ENCODE data around the gene CADPS.

The CADPS gene

DNA sequence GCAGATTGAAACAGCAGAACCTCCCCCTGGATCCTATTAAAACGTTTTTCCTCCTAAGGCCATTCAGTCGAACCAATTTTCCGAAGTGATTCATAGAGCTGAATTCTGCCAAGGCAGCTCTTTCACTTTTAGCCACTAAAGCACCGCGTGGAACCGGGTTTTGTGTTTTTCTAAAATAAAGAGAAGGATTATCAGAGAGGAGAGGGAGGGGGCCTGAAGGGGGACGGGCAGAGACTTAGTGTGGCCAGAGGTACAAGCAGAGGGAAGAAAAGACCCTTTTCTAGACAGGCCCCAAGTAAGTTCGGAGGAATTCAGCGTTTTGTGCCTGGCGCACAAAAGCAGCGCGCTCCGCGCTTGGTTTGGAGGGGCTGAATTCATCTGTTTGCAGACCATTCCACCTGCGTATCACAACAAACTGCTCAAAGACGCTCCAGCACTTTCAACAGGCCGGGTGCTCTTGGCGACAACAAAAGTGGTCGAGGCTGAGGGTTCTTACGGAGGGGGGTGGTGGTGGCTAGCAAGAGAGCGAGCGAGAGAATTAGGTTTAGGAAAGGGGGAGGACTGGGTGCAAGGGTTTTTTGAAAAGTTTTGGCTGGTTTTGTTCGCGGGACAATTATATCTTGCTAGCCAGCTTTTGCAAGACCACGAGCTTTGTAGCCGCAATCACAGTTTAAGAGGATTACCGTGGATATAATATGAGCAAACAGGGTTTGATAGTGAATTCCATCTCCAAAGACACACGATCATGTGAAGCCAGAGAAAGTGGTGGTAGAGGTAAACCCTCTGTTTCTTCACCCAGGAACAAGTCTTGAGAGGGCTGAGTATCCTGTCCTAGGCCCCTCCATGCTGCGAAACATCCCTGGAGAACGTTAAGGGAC lies 500.6 kb downstream of the CADPS start:
- DNase-seq (ENCODE audit: low read depth), result no peak

DNA sequence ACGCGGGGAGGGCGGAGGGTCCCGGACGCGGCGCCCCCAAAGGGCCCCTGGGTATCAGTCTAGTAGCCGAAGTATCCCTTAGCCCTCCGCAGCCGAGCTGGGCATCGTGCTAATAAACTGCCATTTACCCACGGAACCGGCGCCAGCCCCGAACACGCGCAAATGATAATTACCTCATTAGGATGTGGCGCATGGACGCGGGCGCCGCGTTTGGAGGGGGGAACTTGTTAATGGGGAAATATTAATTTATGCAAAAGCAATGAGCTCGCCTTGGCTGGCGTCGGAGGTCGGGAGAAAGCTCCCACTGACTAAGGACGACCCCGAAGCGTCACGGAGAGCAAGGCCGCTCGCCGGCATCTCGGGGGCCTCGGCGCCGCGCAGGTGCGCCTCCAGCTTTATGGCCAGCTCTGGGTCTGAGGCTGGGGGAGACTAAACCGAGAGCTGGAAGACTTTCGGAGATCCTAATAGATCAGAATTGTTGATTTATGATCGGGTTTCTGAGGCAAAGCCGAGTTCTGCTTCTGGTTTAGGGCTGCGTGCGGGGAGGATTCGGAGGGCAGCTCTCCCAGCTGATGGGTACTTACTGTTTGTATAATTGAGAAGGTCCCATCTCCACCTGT lies 501.4 kb downstream of the CADPS start:
- no peak for DNase-seq (ENCODE audit: low read depth)

DNA sequence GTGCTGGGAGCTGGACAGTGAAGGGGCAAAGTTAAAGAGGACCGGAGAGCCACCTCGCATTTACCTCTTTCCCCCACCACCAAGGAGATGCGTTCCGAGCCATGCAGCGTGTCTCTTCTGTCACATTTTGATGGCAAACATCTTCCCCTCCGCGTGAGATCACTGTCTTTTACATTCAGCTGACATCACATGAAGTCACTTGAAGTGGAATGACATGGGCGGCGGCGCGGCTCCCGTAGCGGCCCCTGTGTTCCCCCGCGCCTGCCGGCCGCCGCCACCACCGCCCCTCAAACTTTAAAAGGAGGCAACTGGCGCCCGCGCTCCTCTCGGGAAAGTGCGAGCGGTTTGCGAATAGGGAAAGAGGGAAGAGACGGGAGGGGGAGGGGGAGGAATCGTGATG lies 502.0 kb downstream of the CADPS start, which contains the start of gene FEZF2:
TSS of gene FEZF2 (minus strand) at position 336 of the 400 bp plus-strand sequence. CDS start 682 bp downstream, outside the sequence.
- DNase-seq (ENCODE audit: low read depth), result no peak

DNA sequence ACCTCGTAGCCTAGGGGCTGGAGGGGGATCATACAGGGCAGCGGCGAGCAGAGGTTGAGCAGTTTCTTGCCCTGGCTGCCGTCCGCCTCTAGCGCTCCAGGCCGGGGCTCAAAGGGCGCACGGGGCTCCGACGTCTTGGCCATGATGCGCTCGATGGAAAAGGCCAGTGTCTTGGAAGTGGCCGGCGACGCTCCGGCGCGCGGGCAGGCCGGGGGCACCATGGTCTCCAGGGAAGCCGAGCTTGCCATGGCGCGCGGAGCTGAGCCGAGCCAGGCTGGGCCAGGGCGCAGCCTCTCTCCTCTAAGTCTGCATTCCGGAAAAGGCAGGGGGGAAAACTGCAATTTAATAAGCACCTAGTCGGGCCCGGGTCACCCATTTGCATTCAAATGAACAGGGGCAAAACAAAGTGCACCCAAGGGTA lies 502.6 kb downstream of the CADPS start:
- no peak for DNase-seq (ENCODE audit: low read depth)

DNA sequence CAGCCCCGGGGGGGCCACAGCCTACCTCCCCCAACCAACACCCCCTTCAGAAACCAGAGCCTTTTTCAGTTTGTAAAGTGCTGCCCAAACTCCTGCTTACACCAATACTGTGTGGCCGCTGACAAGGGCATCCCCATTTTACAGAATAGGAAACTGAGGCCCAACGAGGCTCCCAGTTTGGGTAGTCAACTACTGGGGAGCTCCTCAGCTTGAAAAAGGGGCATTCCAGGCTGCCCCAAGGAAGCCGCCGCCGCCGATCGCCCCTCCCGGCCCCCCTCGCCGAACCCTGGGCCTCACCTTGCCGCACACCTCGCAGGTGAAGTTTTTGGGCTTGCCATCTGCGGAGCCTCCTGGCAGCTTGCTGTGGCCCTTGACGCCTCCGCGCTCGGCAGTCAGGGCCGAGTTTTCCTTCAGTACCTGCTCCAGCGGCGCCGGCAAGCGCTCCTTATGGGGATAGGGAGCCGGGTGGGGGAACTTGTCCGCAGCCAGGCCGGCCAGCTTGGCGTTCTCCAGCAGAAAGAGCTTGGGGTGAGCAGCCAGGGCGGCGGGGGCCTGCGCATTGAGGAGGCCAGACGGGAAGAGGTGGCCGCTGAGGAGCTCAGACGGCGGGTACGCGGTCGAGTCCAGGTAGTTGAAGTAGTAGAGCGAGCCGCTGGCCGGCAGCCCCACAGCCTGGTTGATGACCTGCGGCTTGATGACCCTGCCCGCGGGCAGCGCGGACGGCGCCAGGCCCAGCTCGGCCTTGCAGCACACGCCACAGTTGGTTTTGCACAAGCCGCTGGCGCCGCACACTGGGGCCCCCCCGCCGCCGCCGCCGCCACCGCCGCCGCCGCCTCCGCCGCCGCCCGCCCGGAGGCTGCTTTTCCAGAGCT lies 503.3 kb downstream of the CADPS start:
- DNase-seq (ENCODE audit: low read depth), result no peak

DNA sequence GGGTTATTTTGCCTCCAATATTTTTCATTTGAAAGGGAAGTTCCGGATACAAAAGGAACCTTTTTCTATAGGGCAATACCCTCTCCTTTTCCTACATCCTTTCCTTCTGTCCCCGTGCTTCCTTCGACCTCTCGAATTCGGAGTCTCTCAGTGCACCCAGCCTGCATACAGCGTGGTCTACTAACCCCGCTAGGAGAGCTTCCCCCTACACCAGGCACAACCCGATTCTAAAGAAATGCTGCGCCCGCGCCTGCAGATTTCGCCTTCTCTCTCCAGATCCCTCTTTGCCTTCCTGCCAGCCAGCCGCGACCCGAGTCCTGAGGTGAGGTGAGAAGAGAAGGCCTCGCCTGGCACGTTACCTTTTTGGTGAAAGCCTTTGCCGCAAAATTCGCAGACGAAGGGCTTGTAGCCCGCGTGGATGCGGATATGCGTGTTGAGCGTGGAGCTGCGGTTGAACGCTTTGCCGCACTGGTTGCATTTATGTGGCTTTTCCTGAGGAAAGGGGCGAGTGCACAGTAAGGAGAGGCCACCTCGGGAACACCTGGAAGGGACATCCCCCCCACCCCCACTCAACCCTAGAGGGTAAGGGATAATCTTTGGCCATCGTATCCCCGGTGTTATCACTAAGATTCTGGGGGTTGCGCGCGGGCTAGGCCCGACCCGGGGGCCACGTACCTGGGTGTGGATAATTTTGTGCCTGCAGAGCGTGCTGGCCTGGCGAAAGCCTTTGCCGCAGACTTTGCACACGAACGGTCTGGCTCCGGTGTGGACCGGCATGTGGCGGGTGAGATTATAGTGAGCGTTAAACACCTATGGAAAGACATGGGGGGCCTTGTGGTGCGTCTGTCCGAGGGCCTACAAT lies 504.1 kb downstream of the CADPS start:
- no peak for DNase-seq (ENCODE audit: low read depth)

DNA sequence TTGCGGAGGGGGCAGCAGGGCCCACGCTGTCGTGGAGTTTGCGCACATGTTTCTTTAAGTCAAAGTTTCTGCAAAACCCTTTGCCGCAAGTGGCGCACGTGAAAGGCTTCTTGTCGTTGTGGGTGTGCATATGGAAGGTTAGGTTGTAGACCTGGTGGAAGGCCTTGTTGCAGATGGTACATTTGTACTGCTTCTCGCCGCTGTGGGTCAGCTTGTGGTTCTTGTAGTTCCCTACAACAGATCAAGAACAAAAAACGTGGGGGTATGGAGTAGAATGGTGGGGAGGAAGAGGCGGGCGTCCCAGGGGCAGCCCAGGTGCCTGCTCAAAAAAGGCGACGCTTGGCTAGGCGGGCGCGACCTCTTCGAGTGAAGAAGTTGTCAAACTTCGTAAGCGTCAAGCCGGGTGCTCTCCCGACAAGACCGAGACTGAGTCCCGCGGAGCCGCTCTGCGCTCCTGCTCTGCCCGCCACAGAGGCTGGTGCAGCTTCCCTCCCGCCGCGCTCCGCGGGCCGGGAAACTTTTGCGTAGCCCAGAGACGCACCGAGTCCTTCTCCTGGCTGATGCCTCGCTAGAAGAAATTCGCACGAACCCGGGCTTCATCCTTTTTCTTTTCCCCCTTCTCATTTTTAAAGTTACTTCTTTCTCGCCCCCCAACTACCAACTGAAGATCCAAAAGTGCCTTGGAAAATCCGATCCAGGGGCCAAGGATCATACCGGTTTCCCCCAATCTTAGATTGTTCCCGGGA lies 504.9 kb downstream of the CADPS start:
- DNase-seq (ENCODE audit: low read depth), result no peak

DNA sequence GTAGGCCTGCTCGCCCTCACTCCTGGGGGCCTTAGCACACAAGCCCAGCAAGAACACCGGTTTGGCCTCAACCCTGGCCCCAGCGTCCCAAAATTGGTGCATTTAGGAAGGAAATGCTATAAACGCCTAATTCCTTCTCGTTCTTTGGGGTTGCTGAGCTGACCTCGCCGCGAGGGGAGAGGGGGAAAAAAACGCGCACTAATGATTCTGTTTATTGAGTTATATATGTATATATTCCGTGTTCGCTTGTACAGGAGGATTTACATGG lies 505.8 kb downstream of the CADPS start:
- DNase-seq (ENCODE audit: low read depth), result no peak

DNA sequence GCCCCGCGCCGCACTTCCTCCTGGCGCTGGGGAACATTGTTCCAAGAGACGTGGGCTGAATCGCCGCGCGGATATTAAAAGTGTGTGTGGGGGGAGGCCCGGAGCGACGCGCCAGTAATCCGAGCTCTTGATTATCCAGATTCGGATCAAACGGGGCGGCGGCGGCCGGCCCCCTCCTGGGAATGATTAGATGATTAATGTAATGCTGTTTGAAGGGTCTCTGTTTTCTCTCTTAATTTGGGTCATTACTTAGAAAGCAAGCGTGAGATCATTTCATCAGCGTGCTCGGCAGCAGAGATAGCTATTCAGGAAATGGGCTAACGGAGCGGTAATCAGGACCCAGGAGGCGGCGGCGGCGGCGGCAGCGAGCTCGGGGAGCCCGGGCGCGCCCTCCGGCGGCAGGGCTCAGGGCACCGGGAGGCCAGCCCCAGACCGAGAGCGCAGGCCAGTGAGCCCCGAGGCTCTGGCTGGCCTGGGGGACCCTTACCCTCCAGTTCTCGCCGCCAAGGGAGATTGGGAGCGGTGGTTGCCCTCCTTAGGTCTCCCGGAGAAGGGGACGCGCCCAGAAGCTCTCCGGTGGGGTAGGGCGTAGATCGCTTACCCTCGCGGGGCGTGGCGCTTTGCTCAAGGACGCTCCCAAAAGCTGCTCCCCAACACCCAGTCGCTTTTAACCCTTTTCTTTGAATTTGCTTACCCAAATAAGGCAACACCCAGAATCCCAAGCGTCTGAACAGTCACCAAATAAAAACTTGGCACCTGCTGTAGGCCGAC lies 506.3 kb downstream of the CADPS start:
- DNase-seq (ENCODE audit: low read depth), result no peak

DNA sequence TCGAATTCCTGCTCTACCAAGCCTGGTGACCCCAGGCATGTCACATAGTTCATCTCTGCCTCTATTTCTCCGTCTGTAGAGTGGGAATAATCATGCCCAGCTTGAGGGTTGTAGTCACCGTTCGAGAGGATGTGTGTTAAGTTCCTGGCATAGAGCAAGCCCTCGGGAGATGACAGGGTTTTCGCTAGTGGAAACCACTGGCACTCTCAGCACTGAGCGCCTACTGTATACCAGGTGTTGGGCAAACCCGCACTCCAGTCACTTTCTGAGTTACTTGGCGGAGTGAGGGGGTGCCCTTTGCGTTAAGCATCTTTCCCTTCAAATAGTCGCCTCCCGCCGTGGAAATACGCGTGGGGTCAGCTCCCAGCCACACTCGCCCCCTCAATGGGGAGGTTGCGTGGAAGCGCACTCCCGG lies 506.9 kb downstream of the CADPS start:
- no peak for DNase-seq (ENCODE audit: low read depth)

DNA sequence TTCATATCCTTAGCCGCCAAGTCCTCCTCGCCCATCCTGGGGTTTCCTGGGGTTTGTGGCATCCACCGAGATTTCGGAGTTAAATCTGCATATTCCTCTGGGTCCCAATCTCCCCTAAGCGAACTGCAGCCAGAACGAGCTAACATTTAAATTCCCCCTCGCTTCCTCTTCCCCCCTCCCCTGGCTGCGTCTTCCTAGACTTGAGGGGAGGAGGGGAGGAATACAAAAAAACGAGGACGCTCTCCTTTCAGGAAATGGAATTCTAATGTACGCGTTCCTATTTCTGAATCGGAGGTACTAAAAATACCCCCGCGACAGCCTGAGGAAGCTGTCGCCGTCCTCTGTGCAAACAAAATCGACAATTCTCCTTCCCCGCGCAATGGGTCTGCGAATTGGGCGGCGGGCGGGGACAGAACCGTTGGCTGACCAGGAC lies 507.4 kb downstream of the CADPS start:
- no peak for DNase-seq (ENCODE audit: low read depth)

DNA sequence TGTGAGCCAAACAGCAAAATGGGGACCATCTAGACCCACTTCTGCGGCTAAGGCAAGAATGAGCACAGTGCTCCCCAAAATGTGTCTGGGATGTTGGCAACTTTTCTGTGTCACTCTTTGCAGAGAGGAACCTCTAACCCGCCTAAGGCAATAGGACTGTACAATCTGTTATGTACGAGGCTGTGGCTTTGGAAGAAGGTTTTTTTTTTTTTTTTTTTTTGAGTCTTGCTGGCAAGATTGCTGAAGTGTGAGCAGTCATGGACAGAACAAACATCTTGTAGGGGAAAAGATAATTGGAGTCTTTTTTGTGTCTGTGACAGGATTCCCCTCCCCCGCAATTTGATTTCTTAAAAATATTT lies 509.1 kb downstream of the CADPS start:
- DNase-seq (ENCODE audit: low read depth), result no peak

DNA sequence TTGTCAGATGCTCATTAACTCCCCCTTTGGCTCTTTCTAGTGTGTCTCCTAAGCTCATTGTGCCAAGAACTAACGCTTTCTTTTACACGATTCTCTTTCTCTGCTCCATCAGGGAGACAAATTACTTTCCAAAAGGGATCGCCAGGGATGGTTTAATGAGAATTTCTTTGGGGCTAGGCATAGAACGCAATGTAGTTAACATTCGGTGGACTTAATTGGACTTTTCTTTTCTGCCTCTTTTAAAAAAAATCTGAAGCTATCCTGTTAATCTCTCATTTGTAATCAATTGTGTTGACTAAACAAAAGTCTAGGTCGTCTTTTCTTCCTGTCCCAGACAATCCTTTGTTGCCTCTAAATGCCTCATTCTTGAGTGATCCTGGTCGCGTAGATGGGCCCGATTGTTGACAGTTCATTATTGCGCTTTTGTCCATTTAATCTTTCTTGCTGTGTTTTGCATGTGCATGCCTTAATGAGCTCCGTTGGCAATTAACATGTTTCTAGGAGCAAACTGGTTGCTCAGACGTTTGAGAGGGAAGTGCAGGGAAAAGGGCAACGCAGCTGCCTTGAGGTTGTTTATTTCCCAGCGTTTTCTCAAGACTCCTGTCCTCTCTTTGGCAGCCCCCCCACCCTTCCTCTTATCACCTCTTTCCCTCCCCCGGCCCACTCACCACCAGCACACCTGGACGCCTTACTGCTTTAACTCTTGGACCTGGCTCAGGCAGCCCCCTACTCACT lies 509.7 kb downstream of the CADPS start:
- DNase-seq (ENCODE audit: low read depth), result no peak

DNA sequence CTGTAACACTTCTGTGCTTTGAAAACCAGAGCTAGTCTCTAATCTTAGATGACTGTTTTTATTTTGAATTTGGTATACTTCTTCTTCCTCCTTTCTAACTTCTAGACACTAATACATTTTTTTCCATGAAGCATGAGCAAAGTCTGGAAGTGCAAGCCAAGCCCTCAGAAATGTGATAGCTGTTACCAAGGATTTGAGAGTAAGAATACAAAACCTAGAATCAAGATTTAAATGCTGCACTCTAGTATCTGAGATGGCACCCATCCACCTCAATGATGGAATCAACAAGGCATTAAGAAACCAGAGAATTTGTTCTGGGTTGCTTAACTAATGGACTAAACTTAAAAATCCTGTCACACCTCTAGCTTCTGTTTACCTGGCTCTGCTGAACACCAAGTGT lies 511.0 kb downstream of the CADPS start:
- DNase-seq (ENCODE audit: low read depth), result no peak

DNA sequence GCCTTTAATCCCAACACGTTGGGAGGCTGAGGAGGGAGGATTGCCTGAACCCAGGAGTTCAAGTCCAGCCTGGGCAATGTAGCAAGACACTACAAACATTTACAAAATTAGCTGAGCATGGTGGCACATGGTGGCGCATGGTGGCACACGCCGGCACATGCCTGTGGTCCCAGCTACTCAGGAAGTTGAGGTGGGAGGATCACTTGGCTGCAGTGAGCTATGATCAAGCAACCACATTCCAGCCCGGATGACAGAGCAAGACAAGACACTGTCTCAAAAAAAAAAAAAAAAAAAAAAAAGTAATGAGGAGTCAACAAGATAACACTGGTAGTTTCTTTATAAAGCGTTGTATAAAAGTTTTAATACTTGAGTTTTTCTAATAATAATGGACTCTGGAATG lies 511.9 kb downstream of the CADPS start:
- DNase-seq (ENCODE audit: low read depth), result no peak

DNA sequence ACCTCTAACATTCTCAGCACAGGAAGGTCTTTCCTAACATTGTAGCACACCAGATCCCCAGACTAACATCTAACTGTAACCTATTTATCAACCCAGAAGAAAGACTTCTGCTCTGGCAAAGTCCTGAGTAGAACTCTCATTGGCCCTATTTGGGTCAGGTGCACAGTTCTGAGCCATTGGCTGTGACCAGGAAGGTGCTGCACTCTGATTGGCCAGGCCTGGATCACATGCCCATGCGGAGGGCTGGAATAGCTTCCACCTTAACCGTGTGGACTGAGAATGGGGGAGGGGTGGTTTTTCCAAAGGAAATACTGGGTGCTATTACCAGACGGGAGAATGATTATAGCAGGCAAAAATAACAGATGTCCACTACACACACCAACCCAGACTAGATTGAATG lies 513.4 kb downstream of the CADPS start:
- DNase-seq (ENCODE audit: low read depth), result no peak

DNA sequence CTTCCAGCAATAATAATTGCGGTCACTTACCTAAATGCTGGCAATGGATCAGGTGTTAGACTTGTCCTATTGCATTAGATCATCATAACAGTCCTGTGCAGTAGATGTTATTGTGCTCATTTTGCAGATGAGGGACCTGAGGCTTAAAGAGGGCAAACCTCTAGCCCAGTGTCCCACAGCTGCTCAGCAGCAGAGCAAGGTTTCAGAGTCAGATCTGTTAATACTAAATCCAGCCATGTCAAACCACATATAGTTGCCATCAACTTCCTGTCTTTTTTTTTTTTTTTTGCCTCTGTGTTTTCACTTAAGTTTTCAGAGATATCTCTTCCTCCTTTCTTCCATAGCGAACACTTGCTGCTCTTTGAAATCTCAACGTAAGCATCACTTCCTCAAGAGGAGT lies 514.0 kb downstream of the CADPS start:
- no peak for DNase-seq (ENCODE audit: low read depth)

DNA sequence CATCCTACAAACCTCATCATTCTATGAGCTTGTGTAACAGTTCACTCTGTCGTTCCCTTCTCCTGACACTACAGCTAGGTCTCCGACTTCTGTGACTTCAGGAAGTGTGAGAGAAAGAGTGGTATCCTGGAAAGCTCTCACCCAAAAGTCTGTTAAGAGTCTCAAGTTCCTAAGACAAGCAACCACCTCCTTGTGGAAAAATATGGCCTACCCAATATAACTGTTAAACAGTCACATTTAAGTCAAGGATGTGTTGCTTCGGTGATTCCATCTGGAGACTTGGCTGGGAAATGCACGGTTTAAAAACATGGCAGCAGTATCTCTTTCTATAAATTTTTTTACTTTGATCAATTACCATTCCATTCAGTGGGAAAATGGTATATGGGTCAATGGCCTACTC lies 515.7 kb downstream of the CADPS start:
- no peak for DNase-seq (ENCODE audit: low read depth)

DNA sequence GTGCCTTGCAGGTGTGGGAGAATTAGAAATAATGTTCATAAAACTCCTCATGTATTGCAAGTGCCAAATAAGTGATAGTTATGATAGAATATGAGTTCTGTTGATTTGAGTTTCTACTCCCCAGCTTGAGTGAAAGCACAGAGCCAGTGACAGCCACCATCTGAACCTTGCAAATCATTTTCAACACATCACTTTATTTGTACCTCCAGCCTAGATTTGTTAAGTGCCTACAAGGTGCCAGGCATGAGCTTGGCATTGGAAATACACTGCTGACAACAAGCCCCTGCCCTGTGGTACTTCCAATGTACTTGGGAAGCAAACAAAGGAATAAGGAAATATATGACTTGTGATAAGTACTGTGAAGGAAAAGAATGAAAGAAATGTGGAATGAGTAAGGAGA lies 518.9 kb downstream of the CADPS start:
- DNase-seq (ENCODE audit: low read depth), result no peak

DNA sequence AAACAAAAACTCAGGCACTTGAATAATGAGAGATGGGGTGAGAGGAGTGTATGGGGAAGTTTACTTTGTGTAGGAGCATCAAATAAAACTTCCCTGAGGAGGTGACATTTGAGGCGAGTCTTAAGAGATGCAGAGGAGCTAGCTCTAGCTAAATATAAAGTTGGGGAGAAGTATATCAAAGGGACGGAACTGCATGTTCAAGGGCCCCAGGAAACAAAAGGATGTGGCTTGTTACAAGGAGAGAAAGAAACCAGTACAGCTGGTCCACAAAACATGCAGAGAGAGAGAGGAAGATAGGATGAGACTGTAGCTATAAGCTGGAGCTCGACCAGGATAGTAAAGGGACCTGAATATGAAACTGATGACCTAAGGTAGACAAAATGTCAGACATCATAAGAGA lies 519.5 kb downstream of the CADPS start:
- no peak for DNase-seq (ENCODE audit: low read depth)
